Measurements from ENCODE around the gene KRT76. TPM values are rescaled to one million over a fixed set of nuclear protein-coding genes. Genes with fewer than 3 reads are reported as not detected.

KRT76 gene
- total and polyA plus RNA-seq, 3 donors from 2014 or later, result not detected

- intact Hi-C loops (cut with DNase I; ENCODE audit: low total_unique reads), result no loop called here
- 63 to 77% methylated on average over 8 to 16 of the region's 16 CpGs for WGBS, 2 donors
- Histone ChIP-seq H3K27me3 (no peaks in the 10 kb centered on the region), H3K4me3 (no peak overlapping the region), H3K9me3 (no peaks in the 10 kb centered on the region), H3K4me1 (no peaks in the 10 kb centered on the region), H3K27ac (no peak overlapping the region), H3K36me3 (ENCODE audit: low read depth, missing control alignments) (no peaks in the 10 kb centered on the region)
- DNase-seq, result no peak
- no peak for TF ChIP-seq POLR2A (IDR thresholded peaks at IDR 0.05)
- no peak for TF ChIP-seq CTCF (IDR thresholded peaks at IDR 0.05)
These were observed 45.8 kb upstream of the KRT76 start for GRCh38 chr12:52822771-52823510.

- H3K36me3 ChIP-seq (ENCODE audit: low read depth, missing control alignments), result no peaks in the 10 kb centered on the region
- no peak for DNase-seq
- H3K4me3 ChIP-seq, result no peak overlapping the region
- H3K9me3 ChIP-seq, result no peaks in the 10 kb centered on the region
- no peak overlapping the region for H3K27ac ChIP-seq
- WGBS, 2 donors, result 87 to 91% methylated on average over 10 of the region's 10 CpGs
- intact Hi-C loops (cut with DNase I; ENCODE audit: low total_unique reads), result no loop called here
- H3K27me3 ChIP-seq, result no peaks in the 10 kb centered on the region
- H3K4me1 ChIP-seq, result no peaks in the 10 kb centered on the region
- TF ChIP-seq CTCF (IDR thresholded peaks at IDR 0.05), result no peak
- no peak for TF ChIP-seq POLR2A (IDR thresholded peaks at IDR 0.05)
These were observed 44.9 kb upstream of the KRT76 start for GRCh38 chr12:52821826-52822660.

- Histone ChIP-seq H3K4me1 (no peaks in the 10 kb centered on the region), H3K4me3 (no peak overlapping the region), H3K27ac (no peak overlapping the region), H3K36me3 (ENCODE audit: low read depth, missing control alignments) (no peaks in the 10 kb centered on the region), H3K27me3 (no peaks in the 10 kb centered on the region), H3K9me3 (no peaks in the 10 kb centered on the region)
- TF ChIP-seq CTCF (IDR thresholded peaks at IDR 0.05), result no peak
- TF ChIP-seq POLR2A (IDR thresholded peaks at IDR 0.05), result no peak
- 89 to 94% methylated on average over 4 of the region's 4 CpGs for WGBS, 2 donors
- DNase-seq, result no peak
- intact Hi-C loops (cut with DNase I; ENCODE audit: low total_unique reads), result no loop called here
These were observed 44.1 kb upstream of the KRT76 start for GRCh38 chr12:52821071-52821730.

- intact Hi-C loops (cut with DNase I; ENCODE audit: low total_unique reads), result no loop called here
- H3K4me3 ChIP-seq, result no peak overlapping the region
- H3K27ac ChIP-seq, result no peak overlapping the region
- no peak for DNase-seq
- H3K27me3 ChIP-seq, result no peaks in the 10 kb centered on the region
- no peaks in the 10 kb centered on the region for H3K4me1 ChIP-seq
- TF ChIP-seq POLR2A (IDR thresholded peaks at IDR 0.05), result no peak
- TF ChIP-seq CTCF (IDR thresholded peaks at IDR 0.05), result no peak
- 85 to 88% methylated on average over 6 of the region's 6 CpGs for WGBS, 2 donors
- H3K36me3 ChIP-seq (ENCODE audit: low read depth, missing control alignments), result no peaks in the 10 kb centered on the region
- H3K9me3 ChIP-seq, result no peaks in the 10 kb centered on the region
These were observed 43.4 kb upstream of the KRT76 start for GRCh38 chr12:52820521-52820920.

Data from testis (tissue), 3 donors.